Ascending aorta (tissue), 2 donors: ENCODE data around the gene EPN1. TPM values are rescaled to one million over a fixed set of nuclear protein-coding genes. Genes with fewer than 3 reads are reported as not detected.

Experiments
- DNase-seq, 2 donors: peaks; one replicate each; pipeline ENCODE4 v3.0.0-alpha.2; 2019; ENCODE audit warnings: low spot score in 2 of 2
- H3K27ac ChIP-seq, 2 donors: fragments of 200-600 bp; sonication (generic); one replicate each; pipeline ENCODE4 v1.5.1; 2016 to 2017; ENCODE audit warnings: mild to moderate bottlenecking in 1 of 2
- H3K27me3 ChIP-seq: fragments of 200-600 bp; sonication (generic); one replicate; pipeline ENCODE4 v1.5.1; 2017
- H3K36me3 ChIP-seq, 2 donors: fragments of 200-600 bp; sonication (generic); one replicate each; pipeline ENCODE4 v1.5.1; 2016
- H3K4me1 ChIP-seq, 2 donors: fragments of 200-600 bp; sonication (generic); one replicate each; pipeline ENCODE4 v1.5.1; 2016 to 2017; ENCODE audit warnings: mild to moderate bottlenecking in 1 of 2
- H3K4me3 ChIP-seq, 2 donors: fragments of 200-600 bp; sonication (generic); one replicate each; pipeline ENCODE4 v1.5.1; 2016 to 2017; ENCODE audit warnings: mild to moderate bottlenecking in 1 of 2
- H3K9me3 ChIP-seq, 2 donors: fragments of 200-600 bp; sonication (generic); one replicate each; pipeline ENCODE4 v1.5.1; 2016
- intact Hi-C: fragments of 100-400 bp; cut with DNase I; formaldehyde crosslinking; loops from one replicate; pipeline ENCODE4 v1.15.1; 2023
- total RNA-seq: library from RNA; depleted of rRNA; stranded (reverse); fragments of >200 nt; gene quantifications from one replicate; pipeline ENCODE4 v1.1.0, GENCODE V29; 2016
- TF ChIP-seq, protein P1 (sequence below), 3 experiments: fragments of 200-600 bp in 2 of 3; fragments of 450-650 bp in 1 of 3; sonication (generic) in 2 of 3; IDR thresholded peaks; one replicate each; pipeline ENCODE4 v1.5.1; 2016 to 2019; ENCODE audit warnings: antibody characterized with exemption in 3 of 3, mild to moderate bottlenecking in 1 of 3, moderate library complexity in 1 of 3

Gene EPN1
- total RNA-seq, 1 donor from 2014 or later, result 122 TPM

DNA sequence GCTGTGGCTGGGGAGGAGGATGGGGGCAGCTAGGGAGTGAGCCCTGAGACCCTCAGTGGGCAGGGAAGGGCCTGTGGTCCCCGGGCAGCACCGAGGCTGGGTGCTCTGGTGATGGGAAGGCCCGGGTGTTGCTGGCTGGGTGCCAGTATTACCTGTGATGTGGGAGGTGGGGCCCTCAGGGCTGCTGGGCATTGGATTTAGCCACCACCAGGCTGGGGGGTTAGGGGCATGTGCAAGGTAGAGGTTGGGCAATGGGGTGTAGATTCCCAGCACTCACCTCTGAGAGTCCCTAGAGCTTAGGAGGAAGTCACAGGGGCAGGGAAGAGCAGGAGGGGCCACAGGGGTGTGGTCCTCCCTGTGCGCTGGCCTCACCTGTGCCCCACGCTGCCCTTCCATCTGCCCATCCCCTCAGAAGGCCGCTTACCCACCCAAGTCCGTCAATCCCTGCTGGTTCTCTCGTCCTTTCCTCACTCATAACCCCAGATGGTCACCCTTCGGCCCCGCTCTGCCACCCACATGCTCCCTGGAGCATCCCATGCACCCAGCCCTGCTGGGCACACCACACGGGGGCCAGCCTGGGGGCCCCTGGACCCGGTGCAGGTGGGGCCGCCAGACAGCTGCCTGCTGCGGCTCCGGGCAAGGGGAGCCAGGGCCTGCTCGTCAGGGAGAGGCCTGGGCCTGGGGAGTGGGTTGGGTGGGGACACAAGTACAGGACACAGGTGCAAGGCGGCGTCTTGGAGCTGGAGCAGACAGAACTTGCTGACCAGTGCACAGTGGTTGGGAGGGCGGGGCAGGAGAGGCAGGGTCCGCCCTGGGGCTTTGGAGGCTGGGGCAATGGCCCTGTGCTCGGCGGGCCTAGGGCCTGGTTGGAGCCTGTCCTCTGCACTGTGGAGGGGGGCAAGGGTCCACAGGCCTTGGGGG, 12.5 kb downstream of the EPN1 start:
- no peaks in the 10 kb centered on the region for H3K4me1 ChIP-seq
- H3K9me3 ChIP-seq, result no peaks in the 10 kb centered on the region
- intact Hi-C loops, result no loop called here
- H3K4me3 ChIP-seq, result no peak overlapping the region
- no peaks in the 10 kb centered on the region for H3K27me3 ChIP-seq
- TF ChIP-seq, protein P1, sequence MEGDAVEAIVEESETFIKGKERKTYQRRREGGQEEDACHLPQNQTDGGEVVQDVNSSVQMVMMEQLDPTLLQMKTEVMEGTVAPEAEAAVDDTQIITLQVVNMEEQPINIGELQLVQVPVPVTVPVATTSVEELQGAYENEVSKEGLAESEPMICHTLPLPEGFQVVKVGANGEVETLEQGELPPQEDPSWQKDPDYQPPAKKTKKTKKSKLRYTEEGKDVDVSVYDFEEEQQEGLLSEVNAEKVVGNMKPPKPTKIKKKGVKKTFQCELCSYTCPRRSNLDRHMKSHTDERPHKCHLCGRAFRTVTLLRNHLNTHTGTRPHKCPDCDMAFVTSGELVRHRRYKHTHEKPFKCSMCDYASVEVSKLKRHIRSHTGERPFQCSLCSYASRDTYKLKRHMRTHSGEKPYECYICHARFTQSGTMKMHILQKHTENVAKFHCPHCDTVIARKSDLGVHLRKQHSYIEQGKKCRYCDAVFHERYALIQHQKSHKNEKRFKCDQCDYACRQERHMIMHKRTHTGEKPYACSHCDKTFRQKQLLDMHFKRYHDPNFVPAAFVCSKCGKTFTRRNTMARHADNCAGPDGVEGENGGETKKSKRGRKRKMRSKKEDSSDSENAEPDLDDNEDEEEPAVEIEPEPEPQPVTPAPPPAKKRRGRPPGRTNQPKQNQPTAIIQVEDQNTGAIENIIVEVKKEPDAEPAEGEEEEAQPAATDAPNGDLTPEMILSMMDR (IDR thresholded peaks at IDR 0.05), result no peak
- H3K36me3 ChIP-seq, result peaks cover 85 to 93% of the 10 kb centered on the region in 2 donors
- H3K27ac ChIP-seq, result no peak overlapping the region
- no peak for DNase-seq

GRCh38 chr19:55688422-55689218, 13.6 kb downstream of the EPN1 start:
- Histone ChIP-seq H3K36me3 (peaks cover 85 to 95% of the 10 kb centered on the region in 2 donors), H3K27me3 (no peaks in the 10 kb centered on the region), H3K4me1 (no peaks in the 10 kb centered on the region), H3K9me3 (no peaks in the 10 kb centered on the region), H3K4me3 (no peak overlapping the region), H3K27ac (no peak overlapping the region)
- TF ChIP-seq, protein P1 (IDR thresholded peaks at IDR 0.05), result no peak
- DNase-seq, result no peak
- intact Hi-C loops, result no loop called here

DNA sequence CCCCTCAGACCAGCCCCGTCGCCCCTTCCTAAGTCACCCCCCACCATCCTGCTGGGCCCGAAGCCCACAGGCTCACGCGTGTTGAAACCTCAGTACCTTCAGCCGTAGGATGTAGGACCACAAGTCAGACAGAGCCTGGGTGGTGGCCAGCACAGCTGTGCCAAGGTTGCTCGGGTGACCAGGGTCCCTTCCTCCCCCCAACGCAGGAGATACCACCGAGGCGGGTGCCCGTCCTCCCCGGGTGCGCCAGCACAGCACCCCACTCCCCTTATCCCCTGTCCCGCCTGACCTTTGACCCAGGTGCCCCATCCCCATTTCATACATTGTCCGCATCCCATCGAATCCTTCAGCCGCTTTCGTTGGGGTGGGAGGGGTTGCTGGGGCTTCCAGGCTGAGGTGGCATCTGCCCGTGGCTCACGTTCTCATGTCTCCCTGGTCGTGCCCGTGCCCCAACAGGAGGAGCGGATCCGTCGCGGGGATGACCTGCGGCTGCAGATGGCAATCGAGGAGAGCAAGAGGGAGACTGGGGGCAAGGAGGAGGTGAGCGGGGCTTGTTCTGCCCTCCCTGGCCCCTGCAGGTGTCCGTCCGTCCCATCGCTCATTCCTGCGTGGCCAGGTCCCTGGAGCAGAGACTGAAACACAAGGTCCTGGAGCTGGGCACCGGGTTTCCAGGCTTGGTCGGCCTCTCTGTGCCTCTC, 14.5 kb downstream of the EPN1 start:
- no peak for DNase-seq
- TF ChIP-seq, protein P1 (IDR thresholded peaks at IDR 0.05), result no peak
- H3K36me3 ChIP-seq, result peaks cover 88 to 95% of the 10 kb centered on the region in 2 donors
- H3K27ac ChIP-seq, result no peak overlapping the region
- no peaks in the 10 kb centered on the region for H3K9me3 ChIP-seq
- intact Hi-C loops, result no loop called here
- H3K27me3 ChIP-seq, result no peaks in the 10 kb centered on the region
- H3K4me1 ChIP-seq, result no peaks in the 10 kb centered on the region
- no peak overlapping the region for H3K4me3 ChIP-seq

- Histone ChIP-seq H3K27me3 (no peaks in the 10 kb centered on the region), H3K4me1 (no peaks in the 10 kb centered on the region), H3K9me3 (no peaks in the 10 kb centered on the region), H3K4me3 (no peak overlapping the region), H3K27ac (no peak overlapping the region), H3K36me3 (peaks cover 91 to 95% of the 10 kb centered on the region in 2 donors)
- no peak for DNase-seq
- intact Hi-C loops, result no loop called here
- TF ChIP-seq, protein P1 (IDR thresholded peaks at IDR 0.05), result no peak
Measured at GRCh38 chr19:55690109-55690768, 15.2 kb downstream of the EPN1 start.
